A549 (cell line): ENCODE results near the gene LPCAT1.

Experiments
- BHLHE40 ChIP-seq: IDR thresholded peaks from 2 replicates; pipeline ENCODE4 v1.6.1; 2012; ENCODE audit warnings: low read depth, low read length, inconsistent platforms
- CTCF ChIP-seq: fragments of >200 bp; sonication (Bioruptor Twin); formaldehyde crosslinking; IDR thresholded peaks from 3 replicates; pipeline ENCODE4 v1.5.1; 2016
- MAX ChIP-seq: IDR thresholded peaks from 2 replicates; pipeline ENCODE4 v1.6.1; 2012
- PBX3 ChIP-seq: IDR thresholded peaks from 2 replicates; pipeline ENCODE4 v1.6.1; 2012
- POLR2A ChIP-seq: IDR thresholded peaks from 2 replicates; pipeline ENCODE4 v1.6.1; 2012; ENCODE audit warnings: mild to moderate bottlenecking, low read length
- POLR2AphosphoS2 ChIP-seq: conservative IDR thresholded peaks from 2 replicates; pipeline ENCODE4 v1.6.1; 2012; ENCODE audit warnings: low read length, improper control_type of control experiment, inconsistent platforms
- RFX5 ChIP-seq: fragments of 450-650 bp; IDR thresholded peaks from 2 replicates; pipeline ENCODE4 v1.7.1; 2014; ENCODE audit warnings: antibody characterized with exemption, mild to moderate bottlenecking, moderate library complexity
- SREBF2 ChIP-seq: fragments of 450-650 bp; IDR thresholded peaks from 2 replicates; pipeline ENCODE4 v1.6.1; 2014; ENCODE audit warnings: mild to moderate bottlenecking, moderate library complexity
- ZC3H11A ChIP-seq: fragments of 450-650 bp; IDR thresholded peaks from 2 replicates; pipeline ENCODE4 v1.6.1; 2014; ENCODE audit warnings: antibody characterized with exemption, mild to moderate bottlenecking
- ZNF302 ChIP-seq: fragments of 250-450 bp; sonication (Bioruptor Pico); IDR thresholded peaks from 2 replicates; pipeline ENCODE4 v1.9.0; 2021; ENCODE audit warnings: inconsistent platforms, mild to moderate bottlenecking, moderate library complexity

- TF ChIP-seq POLR2A (no peak), BHLHE40 (no peak), MAX (no peak), CTCF (no peak), ZNF302 (CRISPR knock-in tag) (no peak), POLR2AphosphoS2 (no peak), ZC3H11A (no peak), RFX5 (no peak), SREBF2 (no peak), PBX3 (no peak)
Observed at GRCh38 chr5:1460054-1460682, 63.6 kb downstream of the LPCAT1 start.
